GM23248 (cell line): ENCODE measurements around the gene GJB1.

Experiments used
- EZH2 ChIP-seq: fragments of 200-600 bp; sonication (generic); IDR thresholded peaks from 2 replicates; pipeline ENCODE4 v1.6.1; 2018; ENCODE audit warnings: antibody characterized with exemption, mild to moderate bottlenecking; ENCODE audit not compliant: insufficient read depth, poor library complexity, severe bottlenecking
- EZH2phosphoT487 ChIP-seq: fragments of 200-600 bp; sonication (generic); IDR thresholded peaks from 2 replicates; pipeline ENCODE4 v1.6.1; 2018; ENCODE audit warnings: antibody characterized with exemption, moderate library complexity, mild to moderate bottlenecking, low read depth; ENCODE audit not compliant: insufficient read depth

DNA sequence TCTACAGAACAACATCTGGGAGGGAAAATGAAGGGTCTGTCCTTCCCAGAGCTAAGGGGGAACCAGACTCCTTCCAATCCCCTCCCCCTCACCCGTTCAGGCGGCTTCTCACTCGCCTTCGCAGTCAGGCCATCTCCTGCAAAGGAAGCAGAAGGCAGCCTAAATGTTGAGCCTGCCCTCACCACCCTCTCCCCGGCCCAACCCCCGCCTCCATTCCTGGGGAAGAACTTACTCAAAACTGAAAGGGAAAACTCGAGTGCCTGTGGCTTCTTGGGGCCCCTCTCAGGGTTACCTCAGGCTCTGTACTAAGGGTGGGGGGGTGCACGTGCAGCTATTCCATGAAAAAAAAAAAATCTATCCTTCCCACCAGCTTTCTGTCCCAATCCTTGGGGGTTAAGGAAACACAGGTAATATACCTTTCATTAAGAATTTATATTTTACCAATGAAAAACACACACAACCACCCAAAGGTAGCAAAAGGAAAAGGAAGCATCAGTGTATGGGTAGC lies 28.5 kb downstream of the GJB1 start:
- no peak for TF ChIP-seq EZH2phosphoT487
- no peak for TF ChIP-seq EZH2
